AG04449 (cell line): ENCODE results near the gene AGMAT.
A peak's percentile ranks its signal among the peaks of the same experiment; 100 is the strongest.

Experiments
- CTCF ChIA-PET: fragments of 350-600 bp; formaldehyde crosslinking; extraction: SDS; loops from one replicate; lab custom pipeline; 2021; ENCODE audit warnings: antibody characterized with exemption; lab: Yijun Ruan, JAX
- POLR2A ChIA-PET: fragments of 400-600, 350-600 bp; formaldehyde crosslinking; extraction: SDS; loops from one replicate; lab custom pipeline; 2020; ENCODE audit warnings: antibody characterized with exemption, inconsistent platforms; lab: Yijun Ruan, JAX
- DNase-seq: peaks from one replicate; pipeline ENCODE4 v3.0.0-alpha.2; 2010; ENCODE audit warnings: low read depth, low spot score
- H3K4me3 ChIP-seq: 2 replicates; pipeline ENCODE4 v1.5.1; 2011; ENCODE audit warnings: low read depth, mild to moderate bottlenecking, control low read depth, low read length
- TF ChIP-seq, protein P1 (sequence below): IDR thresholded peaks from one replicate; pipeline ENCODE4 v1.5.1; 2011; ENCODE audit warnings: mild to moderate bottlenecking, moderate library complexity, low read length, control low read depth, inconsistent platforms; ENCODE audit not compliant: insufficient read depth; ENCODE audit errors: missing control alignments

The AGMAT gene

DNA sequence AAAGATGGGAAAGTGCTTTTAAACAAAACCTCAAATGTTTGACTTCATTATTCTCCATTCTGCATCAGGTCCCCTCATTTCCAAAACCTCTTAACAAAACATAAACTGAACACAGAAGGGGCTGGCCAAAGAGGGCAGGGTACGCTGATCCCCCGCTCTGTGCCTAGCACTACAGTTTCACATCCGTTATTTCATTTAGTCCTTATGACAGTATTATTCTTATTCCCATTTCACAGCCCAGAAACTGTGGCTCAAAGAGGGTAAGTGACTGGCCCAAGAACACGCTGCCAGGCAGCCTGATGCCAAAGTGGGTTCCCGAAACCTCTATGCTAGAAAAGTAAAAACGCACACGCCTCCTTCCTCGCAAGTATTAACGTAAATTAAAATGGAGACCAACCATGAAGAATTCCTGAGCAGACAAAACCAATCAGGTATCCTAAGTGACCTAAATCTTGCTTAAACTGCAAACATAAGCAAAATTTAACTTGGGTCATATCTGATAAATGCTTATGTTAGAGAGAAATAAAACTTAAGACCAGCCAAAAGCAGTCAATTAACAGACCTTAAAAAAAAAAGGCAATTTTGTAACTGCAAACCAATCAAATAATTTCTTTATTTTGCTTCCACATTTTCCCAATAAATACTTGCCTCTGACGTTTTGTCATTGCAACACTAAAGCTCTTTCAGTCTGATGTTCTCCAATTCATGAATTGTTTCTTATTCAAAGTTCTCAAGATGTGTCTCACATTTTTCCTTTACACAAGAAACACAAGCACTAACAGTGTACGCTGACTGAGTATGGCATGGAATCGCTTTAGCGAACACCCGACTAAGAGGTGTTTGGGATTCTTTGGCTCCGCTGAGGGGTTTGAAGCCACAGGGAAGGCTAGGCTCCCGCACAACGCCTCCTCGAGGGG lies 61.5 kb downstream of the AGMAT start:
- ChIA-PET CTCF (interaction anchor here (1.1 kb wide), 1 partner anchor 24 kb away, joined by 3 read pairs; no protein-coding TSS in a partner anchor), POLR2A (no interaction called here)
- DNase-seq = no peak
- peak overlapping the region; percentile 67 for H3K4me3 ChIP-seq
- TF ChIP-seq, protein P1, sequence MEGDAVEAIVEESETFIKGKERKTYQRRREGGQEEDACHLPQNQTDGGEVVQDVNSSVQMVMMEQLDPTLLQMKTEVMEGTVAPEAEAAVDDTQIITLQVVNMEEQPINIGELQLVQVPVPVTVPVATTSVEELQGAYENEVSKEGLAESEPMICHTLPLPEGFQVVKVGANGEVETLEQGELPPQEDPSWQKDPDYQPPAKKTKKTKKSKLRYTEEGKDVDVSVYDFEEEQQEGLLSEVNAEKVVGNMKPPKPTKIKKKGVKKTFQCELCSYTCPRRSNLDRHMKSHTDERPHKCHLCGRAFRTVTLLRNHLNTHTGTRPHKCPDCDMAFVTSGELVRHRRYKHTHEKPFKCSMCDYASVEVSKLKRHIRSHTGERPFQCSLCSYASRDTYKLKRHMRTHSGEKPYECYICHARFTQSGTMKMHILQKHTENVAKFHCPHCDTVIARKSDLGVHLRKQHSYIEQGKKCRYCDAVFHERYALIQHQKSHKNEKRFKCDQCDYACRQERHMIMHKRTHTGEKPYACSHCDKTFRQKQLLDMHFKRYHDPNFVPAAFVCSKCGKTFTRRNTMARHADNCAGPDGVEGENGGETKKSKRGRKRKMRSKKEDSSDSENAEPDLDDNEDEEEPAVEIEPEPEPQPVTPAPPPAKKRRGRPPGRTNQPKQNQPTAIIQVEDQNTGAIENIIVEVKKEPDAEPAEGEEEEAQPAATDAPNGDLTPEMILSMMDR = no peak

GRCh38 chr1:15522551-15522950 lies 62.3 kb downstream of the AGMAT start:
- TF ChIP-seq, protein P1 = no peak
- ChIA-PET CTCF (no interaction called here), POLR2A (no interaction called here)
- H3K4me3 ChIP-seq = no peak overlapping the region
- no peak for DNase-seq
